ENCODE measurements around the gene PAH.

PAH gene

DNA sequence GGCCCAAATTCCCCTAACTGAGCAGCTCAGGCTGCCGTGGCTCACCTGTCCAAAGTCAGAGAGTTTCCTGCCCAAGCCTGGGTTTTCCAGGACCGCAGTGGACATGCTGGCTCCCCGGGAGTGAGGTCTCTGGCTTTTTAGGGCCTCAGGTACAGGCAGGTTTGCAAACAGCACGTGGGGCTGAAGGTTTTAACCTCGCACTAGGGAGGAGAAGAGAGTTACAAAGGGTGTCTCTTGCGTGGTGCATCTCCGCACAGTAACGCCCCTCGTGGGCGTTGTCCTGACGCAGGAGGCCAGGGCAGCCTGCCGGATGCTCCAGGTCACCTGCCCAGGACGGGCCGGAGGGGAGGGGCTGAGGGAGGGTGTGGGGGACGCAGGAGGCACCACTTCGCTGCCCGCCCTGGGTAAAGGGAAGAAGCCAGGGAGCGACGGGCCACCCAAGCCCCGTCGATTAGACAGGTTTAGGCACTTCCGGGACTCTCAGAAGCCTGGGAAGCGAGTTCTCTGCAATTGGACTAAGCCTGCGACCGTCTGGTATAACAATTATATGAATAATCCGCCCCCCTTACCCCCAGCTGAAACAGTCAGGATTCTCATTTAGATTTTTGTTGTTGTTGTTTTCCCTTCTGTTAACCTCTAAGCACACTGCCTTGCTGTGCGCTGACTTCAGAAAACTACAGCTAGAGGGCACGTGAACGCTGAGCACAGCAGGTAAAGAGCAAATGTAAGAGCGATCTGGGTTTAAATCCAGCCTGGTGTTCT lies at the start of gene PAH:
Gene PAH (minus strand): TSS at position 219 of the 762 bp plus-strand sequence. CDS start 114 bp downstream, at position 105.
- in situ Hi-C loops (cut with MboI; ENCODE audit: low sequenced_read_pairs, unreplicated experiment): no loop called here
- no peak for DNase-seq (ENCODE audit: low spot score)
- TF ChIP-seq CTCF (IDR thresholded peaks at IDR 0.05; ENCODE audit: borderline replicate concordance, control extremely low read depth, extremely low read depth, insufficient read depth, missing control alignments): no peak

- TF ChIP-seq CTCF (IDR thresholded peaks at IDR 0.05; ENCODE audit: borderline replicate concordance, control extremely low read depth, extremely low read depth, insufficient read depth, missing control alignments): no peak
- no peak for DNase-seq (ENCODE audit: low spot score)
- in situ Hi-C loops (cut with MboI; ENCODE audit: low sequenced_read_pairs, unreplicated experiment): no loop called here
These were observed 49.3 kb upstream of the PAH start for GRCh38 chr12:102966200-102966863.

DNA sequence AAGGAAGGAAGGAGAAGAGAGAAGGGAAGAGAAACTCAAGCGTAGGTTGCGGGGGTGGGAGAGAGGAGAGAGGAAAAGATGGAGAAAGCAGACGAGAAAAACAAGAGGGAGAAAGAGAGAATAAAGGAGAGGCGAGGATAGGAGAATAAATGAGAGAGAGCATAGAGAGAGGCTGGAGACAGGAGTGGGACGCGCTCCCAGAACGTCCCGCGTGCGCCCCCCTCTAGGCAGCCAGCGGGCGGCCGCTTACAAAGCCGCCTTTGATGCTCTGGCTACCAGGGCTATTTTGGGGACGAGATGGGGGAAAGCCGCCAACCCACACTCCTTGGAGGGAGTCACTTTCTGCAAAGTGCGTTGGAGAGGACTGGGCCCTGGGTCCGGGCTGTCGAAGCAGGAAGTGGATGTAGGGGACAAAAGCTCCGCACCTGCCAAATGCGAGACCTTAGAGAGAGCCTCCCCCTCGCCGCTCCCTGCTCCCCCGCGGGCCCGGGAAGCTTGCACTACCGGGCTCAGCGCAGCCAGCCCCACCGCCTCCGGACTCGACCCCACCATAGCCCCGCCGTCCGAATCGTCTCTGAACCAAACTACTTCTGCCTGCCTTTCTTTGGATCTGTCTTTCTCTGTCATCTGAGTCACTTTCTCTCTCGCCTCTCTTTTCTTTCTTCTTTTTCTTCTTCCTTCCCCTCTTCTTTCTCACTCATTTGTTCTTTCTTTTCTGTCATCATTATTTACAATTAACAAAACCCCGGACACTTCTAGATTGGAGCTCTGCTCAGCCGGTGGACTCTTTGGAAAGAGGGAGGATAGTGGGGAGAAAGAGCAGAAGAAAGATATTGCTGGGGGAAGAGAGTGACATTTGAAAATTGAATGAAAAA lies 48.5 kb upstream of the PAH start:
- in situ Hi-C loops (cut with MboI; ENCODE audit: low sequenced_read_pairs, unreplicated experiment): no loop called here
- DNase-seq (ENCODE audit: low spot score): no peak
- no peak for TF ChIP-seq CTCF (IDR thresholded peaks at IDR 0.05; ENCODE audit: borderline replicate concordance, control extremely low read depth, extremely low read depth, insufficient read depth, missing control alignments)

DNA sequence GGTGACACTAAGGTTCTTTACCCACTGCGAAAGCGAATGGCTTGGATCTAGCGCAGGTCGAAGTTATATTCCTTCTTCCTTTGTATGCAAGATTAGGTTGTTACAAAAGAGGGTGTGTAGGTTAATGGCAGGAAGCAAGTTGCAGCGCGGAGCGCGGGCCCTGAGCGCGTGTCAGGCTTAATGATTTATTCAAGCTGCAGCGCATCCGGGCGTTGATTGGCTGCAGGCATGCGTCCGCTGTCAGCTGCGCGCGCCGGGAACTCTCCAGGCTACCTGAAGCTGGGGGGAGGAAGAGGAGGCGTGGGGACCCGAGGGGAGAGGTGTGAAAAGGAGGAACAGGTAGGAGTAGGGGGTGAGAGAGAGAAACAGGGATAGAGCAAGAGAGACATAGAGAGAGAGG lies 47.8 kb upstream of the PAH start:
- in situ Hi-C loops (cut with MboI; ENCODE audit: low sequenced_read_pairs, unreplicated experiment): no loop called here
- DNase-seq (ENCODE audit: low spot score): no peak
- TF ChIP-seq CTCF (IDR thresholded peaks at IDR 0.05; ENCODE audit: borderline replicate concordance, control extremely low read depth, extremely low read depth, insufficient read depth, missing control alignments): no peak

DNA sequence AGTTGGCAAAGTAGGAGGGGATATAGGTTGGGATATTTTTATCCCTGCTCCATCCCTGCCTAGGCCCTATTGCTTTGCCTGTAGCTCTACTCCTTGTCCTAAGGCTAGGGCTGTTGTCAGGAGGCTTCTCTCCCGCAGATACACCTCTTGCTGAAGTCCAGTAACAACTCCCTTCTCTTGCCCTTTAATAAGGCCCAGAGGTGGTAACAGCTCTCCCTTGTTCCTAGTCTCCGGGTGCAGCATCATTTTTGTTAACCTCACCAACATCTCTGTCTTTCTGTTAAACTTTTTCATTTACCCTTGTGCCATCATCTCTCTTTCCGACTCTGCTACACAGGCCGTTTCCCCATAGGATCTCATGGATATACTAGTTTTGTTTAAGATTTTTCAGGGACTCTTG lies 46.8 kb upstream of the PAH start:
- TF ChIP-seq CTCF (IDR thresholded peaks at IDR 0.05; ENCODE audit: borderline replicate concordance, control extremely low read depth, extremely low read depth, insufficient read depth, missing control alignments): no peak
- in situ Hi-C loops (cut with MboI; ENCODE audit: low sequenced_read_pairs, unreplicated experiment): no loop called here
- DNase-seq (ENCODE audit: low spot score): no peak

GRCh38 chr12:102962986-102963385 lies 45.9 kb upstream of the PAH start:
- TF ChIP-seq CTCF (IDR thresholded peaks at IDR 0.05; ENCODE audit: borderline replicate concordance, control extremely low read depth, extremely low read depth, insufficient read depth, missing control alignments): no peak

More at GRCh38 chr12:102962986-102963385, 45.9 kb upstream of the PAH start:
- DNase-seq (ENCODE audit: low spot score): no peak
- in situ Hi-C loops (cut with MboI; ENCODE audit: low sequenced_read_pairs, unreplicated experiment): no loop called here

Data from GM13976 (cell line).